T-cell (primary cell): ENCODE data around the gene SPTBN2. TPM values are rescaled to one million over a fixed set of nuclear protein-coding genes. Genes with fewer than 3 reads are reported as not detected.

ENCODE experiments used
- ATAC-seq, 4 experiments: fragments of 200-7000 bp in 3 of 4; fragments of 150-1000 bp in 1 of 4; cut with Tn5 transposase; replicated peaks in 1 of 4; 1 replicate in 3 of 4; 2 replicates in 1 of 4; pipeline ENCODE4 v1.10.0; 2021; ENCODE audit warnings: moderate library complexity in 3 of 4, mild to moderate bottlenecking in 2 of 4, moderate number of reproducible peaks in 1 of 4
- CTCF ChIA-PET, 2 donors: fragments of 300-600 bp; sonication (Branson Sonifier 250); formaldehyde crosslinking; loops; one replicate each; lab custom pipeline; 2022; ENCODE audit warnings: antibody characterized with exemption in 2 of 2; lab: Charles Lee
- POLR2A ChIA-PET, 2 donors: fragments of 300-600 bp; sonication (Branson Sonifier 250); formaldehyde crosslinking; loops; one replicate each; lab custom pipeline; 2022; ENCODE audit warnings: antibody characterized with exemption in 2 of 2; lab: Charles Lee
- DNase-seq, 35 experiments: peaks; one replicate each; pipeline versions ENCODE4 v3.0.0 to v3.0.0-alpha.2; 2013 to 2023
- H3K27ac ChIP-seq: one replicate; pipeline ENCODE4 v1.5.1; 2013; ENCODE audit warnings: low read length
- H3K27me3 ChIP-seq, 2 experiments: replicated peaks in 1 of 2; 1 replicate in 1 of 2; 2 replicates in 1 of 2; pipeline versions ENCODE4 v1.6.1 to v1.7.0; 2013; ENCODE audit warnings: low read length in 1 of 2, mixed read lengths in 1 of 2; ENCODE audit not compliant: control insufficient read depth in 2 of 2, insufficient read depth in 2 of 2; ENCODE audit errors: extremely low read depth in 1 of 2
- H3K36me3 ChIP-seq, 2 donors: 1 replicate in 1 of 2; 2 replicates in 1 of 2; pipeline versions ENCODE4 v1.6.1 to v1.7.0; 2013; ENCODE audit warnings: low read length in 1 of 2; ENCODE audit not compliant: control insufficient read depth in 2 of 2, insufficient read depth in 1 of 2; ENCODE audit errors: extremely low read depth in 1 of 2
- H3K4me1 ChIP-seq, 2 experiments: 1 replicate in 1 of 2; 2 replicates in 1 of 2; pipeline versions ENCODE4 v1.6.1 to v1.7.0; 2013; ENCODE audit warnings: low read length in 2 of 2, mixed read lengths in 1 of 2; ENCODE audit not compliant: insufficient read depth in 2 of 2, control insufficient read depth in 1 of 2; ENCODE audit errors: extremely low read depth in 1 of 2
- H3K4me3 ChIP-seq, 2 donors: 1 replicate in 1 of 2; 2 replicates in 1 of 2; pipeline versions ENCODE4 v1.5.1 to v1.7.0; 2013; ENCODE audit warnings: mild to moderate bottlenecking in 2 of 2, low read length in 1 of 2, moderate library complexity in 1 of 2; ENCODE audit not compliant: control insufficient read depth in 1 of 2; ENCODE audit errors: extremely low read depth in 1 of 2
- H3K9me3 ChIP-seq: 2 replicates; pipeline ENCODE4 v1.7.0; 2013
- H3K27ac Mint-ChIP-seq, 2 donors: one replicate each; pipeline ENCODE4 v1.8.0; 2020 to 2021; ENCODE audit warnings: mild to moderate bottlenecking in 2 of 2, mixed read lengths in 2 of 2
- H3K27me3 Mint-ChIP-seq, 2 donors: one replicate each; pipeline ENCODE4 v1.8.0; 2021 to 2022; ENCODE audit warnings: mixed read lengths in 2 of 2
- H3K36me3 Mint-ChIP-seq: one replicate; pipeline ENCODE4 v1.8.0; 2021; ENCODE audit warnings: mixed read lengths
- H3K4me1 Mint-ChIP-seq, 3 donors: one replicate each; pipeline ENCODE4 v1.8.0; 2020 to 2022; ENCODE audit warnings: mixed read lengths in 3 of 3, mild to moderate bottlenecking in 1 of 3
- H3K4me3 Mint-ChIP-seq, 3 donors: one replicate each; pipeline ENCODE4 v1.8.0; 2020 to 2022; ENCODE audit warnings: mild to moderate bottlenecking in 3 of 3, mixed read lengths in 3 of 3, moderate library complexity in 3 of 3
- H3K9me3 Mint-ChIP-seq, 3 donors: one replicate each; pipeline ENCODE4 v1.8.0; 2020 to 2022; ENCODE audit warnings: mixed read lengths in 3 of 3
- WGBS: methylation state at CpG from one replicate; pipeline ENCODE4 v1.1.5; 2013; ENCODE audit warnings: missing lambda C conversion rate; ENCODE audit not compliant: insufficient coverage; 5-methylcytosine and 5-hydroxymethylcytosine counted together
- total RNA-seq, 35 experiments: library from RNA in 6 of 35; stranded (reverse) in 6 of 35; fragments of 120-200 nt in 1 of 35; gene quantifications; one replicate each; pipeline versions ENCODE4 v1.2.1 to v1.2.4 and lab custom pipeline; 2013 to 2026

Gene SPTBN2
- total RNA-seq, 5 donors from 2014 or later (not counting 1 experiment from before 2014, with no cell fraction given) = 0.13 to 1.1 (median 0.60) TPM; not detected in 1

DNA sequence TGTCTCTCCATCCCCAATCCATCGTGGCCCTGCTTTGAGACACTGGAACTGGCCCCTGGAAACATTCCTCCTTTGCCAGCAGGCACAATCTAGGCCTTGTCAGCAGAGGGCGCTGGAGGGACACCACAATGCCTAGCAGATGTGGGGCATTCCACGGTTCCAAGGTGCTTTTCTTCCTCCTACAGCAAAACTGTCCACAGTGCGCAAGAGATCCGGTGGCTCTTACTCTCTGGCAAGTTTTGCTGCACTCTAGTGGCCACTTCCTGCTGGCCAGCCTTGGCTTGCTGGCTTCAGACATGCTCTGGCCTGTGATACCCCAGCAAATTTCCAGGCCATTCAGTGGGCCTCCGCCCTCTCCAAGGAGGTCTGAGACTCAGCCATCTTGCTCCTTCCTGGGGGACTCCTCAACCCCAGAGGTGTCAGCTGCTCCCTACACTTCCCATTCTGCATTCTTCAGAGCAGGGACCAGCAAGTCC lies 34.2 kb downstream of the SPTBN2 start:
- WGBS = 31% methylated on average over 6 of the region's 6 CpGs

GRCh38 chr11:66694056-66694410 lies 35.0 kb downstream of the SPTBN2 start:
- peaks cover 0 to 2% (median 0%) of the 10 kb centered on the region in 3 donors for H3K4me1 Mint-ChIP-seq
- H3K27me3 Mint-ChIP-seq = peaks cover 0 to 1% of the 10 kb centered on the region in 2 donors
- no peaks in the 10 kb centered on the region for H3K4me1 ChIP-seq
- 85% methylated on average over 13 of the region's 13 CpGs for WGBS
- ChIA-PET CTCF (interaction anchor here in 1 of 2 donors (1.0 kb wide), 1 partner anchor 8 kb away, joined by 4 read pairs; no protein-coding TSS in a partner anchor), POLR2A (interaction anchor here in 1 of 2 donors (0.6 kb wide), 1 partner anchor 59 kb away, joined by 3 read pairs; no protein-coding TSS in a partner anchor)
- H3K27ac ChIP-seq = no peak overlapping the region
- no peaks in the 10 kb centered on the region for H3K9me3 Mint-ChIP-seq
- H3K36me3 Mint-ChIP-seq = no peaks in the 10 kb centered on the region
- peaks cover 0 to 36% of the 10 kb centered on the region in 2 experiments for H3K27me3 ChIP-seq
- H3K4me3 Mint-ChIP-seq = no peak overlapping the region
- H3K9me3 ChIP-seq = no peaks in the 10 kb centered on the region
- H3K36me3 ChIP-seq = no peaks in the 10 kb centered on the region
- no peak for ATAC-seq
- no peak for DNase-seq
- H3K4me3 ChIP-seq = no peak overlapping the region
- no peak overlapping the region for H3K27ac Mint-ChIP-seq

More for the DNA sequence above, 34.2 kb downstream of the SPTBN2 start:
- peaks cover 0 to 1% of the 10 kb centered on the region in 2 donors for H3K27me3 Mint-ChIP-seq
- Histone ChIP-seq H3K9me3 (no peaks in the 10 kb centered on the region), H3K27ac (no peak overlapping the region), H3K4me3 (no peak overlapping the region), H3K4me1 (no peaks in the 10 kb centered on the region), H3K27me3 (peaks cover 0 to 36% of the 10 kb centered on the region in 2 experiments), H3K36me3 (no peaks in the 10 kb centered on the region)
- no peak overlapping the region for H3K4me3 Mint-ChIP-seq
- POLR2A ChIA-PET = no interaction called here
- CTCF ChIA-PET = interaction anchor here in 1 of 2 donors (0.5 kb wide), 1 partner anchor 138 kb away, joined by 3 read pairs; no protein-coding TSS in a partner anchor
- H3K9me3 Mint-ChIP-seq = no peaks in the 10 kb centered on the region
- no peak overlapping the region for H3K27ac Mint-ChIP-seq
- ATAC-seq (peak; percentile 76 to 94 (median 82)), DNase-seq (peak; percentile 57 to 91 (median 78))
- H3K36me3 Mint-ChIP-seq = no peaks in the 10 kb centered on the region
- peaks cover 0 to 2% (median 0%) of the 10 kb centered on the region in 3 donors for H3K4me1 Mint-ChIP-seq

GRCh38 chr11:66693356-66694055 lies 35.5 kb downstream of the SPTBN2 start:
- Mint-ChIP-seq H3K4me1 (peaks cover 0 to 2% (median 0%) of the 10 kb centered on the region in 3 donors), H3K9me3 (no peaks in the 10 kb centered on the region), H3K4me3 (no peak overlapping the region), H3K27me3 (peaks cover 0 to 1% of the 10 kb centered on the region in 2 donors), H3K36me3 (no peaks in the 10 kb centered on the region), H3K27ac (no peak overlapping the region)
- H3K4me3 ChIP-seq = no peak overlapping the region
- no peak overlapping the region for H3K27ac ChIP-seq
- no peaks in the 10 kb centered on the region for H3K4me1 ChIP-seq
- ChIA-PET CTCF (interaction anchor here in 1 of 2 donors (0.8 to 1.0 kb wide), 2 partner anchors 8 to 141 kb away, joined by 3 to 4 read pairs; no protein-coding TSS in a partner anchor), POLR2A (interaction anchor here in 1 of 2 donors (0.6 kb wide), 1 partner anchor 59 kb away, joined by 3 read pairs; no protein-coding TSS in a partner anchor)
- no peak for DNase-seq
- H3K9me3 ChIP-seq = no peaks in the 10 kb centered on the region
- 91% methylated on average over 14 of the region's 15 CpGs for WGBS
- H3K27me3 ChIP-seq = peaks cover 0 to 38% of the 10 kb centered on the region in 2 experiments
- no peaks in the 10 kb centered on the region for H3K36me3 ChIP-seq
- ATAC-seq = no peak

DNA sequence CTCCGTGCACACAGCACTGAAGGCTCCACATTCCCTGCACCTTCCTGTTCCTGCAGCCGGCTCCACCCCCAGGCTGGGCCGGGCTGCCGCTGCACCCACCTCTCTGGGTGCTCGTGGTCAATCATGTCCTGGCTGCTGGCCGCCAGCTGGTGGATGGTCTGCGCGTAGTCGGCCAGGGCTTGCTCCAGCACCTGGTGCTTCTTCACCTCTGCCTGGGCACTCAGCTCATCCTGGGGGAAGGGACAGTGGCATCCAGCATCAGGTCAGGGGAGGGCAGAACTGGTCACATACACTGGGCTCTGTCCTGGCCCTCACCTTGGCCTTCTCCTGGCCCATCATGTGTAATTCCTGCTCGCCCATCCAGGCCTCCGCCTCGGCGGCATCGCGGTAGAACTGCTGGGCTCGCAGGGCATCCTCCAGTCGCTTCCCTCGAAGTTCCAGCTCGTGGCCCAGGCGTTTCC lies 36.1 kb downstream of the SPTBN2 start:
- Mint-ChIP-seq H3K4me1 (peaks cover 0 to 2% (median 0%) of the 10 kb centered on the region in 3 donors), H3K27ac (no peak overlapping the region), H3K9me3 (no peaks in the 10 kb centered on the region), H3K27me3 (peaks cover 0 to 1% of the 10 kb centered on the region in 2 donors), H3K36me3 (no peaks in the 10 kb centered on the region), H3K4me3 (no peak overlapping the region)
- Histone ChIP-seq H3K4me1 (no peaks in the 10 kb centered on the region), H3K27me3 (peaks cover 0 to 40% of the 10 kb centered on the region in 2 experiments), H3K4me3 (no peak overlapping the region), H3K27ac (no peak overlapping the region), H3K9me3 (no peaks in the 10 kb centered on the region), H3K36me3 (no peaks in the 10 kb centered on the region)
- 84% methylated on average over 20 of the region's 20 CpGs for WGBS
- CTCF ChIA-PET = interaction anchor here (0.6 to 0.8 kb wide), 2 partner anchors 139 to 142 kb away, joined by 3 to 5 read pairs; no protein-coding TSS in a partner anchor
- ATAC-seq = no peak
- POLR2A ChIA-PET = no interaction called here
- DNase-seq = no peak

DNA sequence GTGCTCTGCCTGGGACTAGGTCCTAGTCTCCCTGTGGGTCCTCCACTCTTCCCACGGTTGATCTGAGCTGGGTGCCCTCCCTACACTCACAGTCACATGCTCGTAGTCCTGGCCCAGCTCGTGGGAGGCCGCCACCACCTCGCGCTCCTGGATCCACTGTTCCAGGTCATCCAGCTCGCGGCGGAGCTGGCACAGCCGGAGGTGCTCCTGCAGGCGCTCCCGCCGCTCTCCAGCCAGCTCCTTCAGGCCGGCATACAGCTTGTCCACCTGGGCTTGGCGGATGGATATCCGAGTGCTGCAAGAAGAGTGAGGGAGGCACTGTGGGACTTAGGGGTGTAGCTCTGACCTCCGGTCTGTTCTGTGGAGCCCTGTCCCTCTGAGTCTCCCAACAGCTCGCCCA lies 36.6 kb downstream of the SPTBN2 start:
- Mint-ChIP-seq H3K9me3 (no peaks in the 10 kb centered on the region), H3K4me3 (no peak overlapping the region), H3K27ac (no peak overlapping the region), H3K27me3 (peaks cover 0 to 1% of the 10 kb centered on the region in 2 donors), H3K36me3 (no peaks in the 10 kb centered on the region), H3K4me1 (peaks cover 0 to 2% (median 0%) of the 10 kb centered on the region in 3 donors)
- 88% methylated on average over 17 of the region's 18 CpGs for WGBS
- Histone ChIP-seq H3K4me3 (no peak overlapping the region), H3K4me1 (no peaks in the 10 kb centered on the region), H3K27me3 (peaks cover 0 to 40% of the 10 kb centered on the region in 2 experiments), H3K9me3 (no peaks in the 10 kb centered on the region), H3K36me3 (no peaks in the 10 kb centered on the region), H3K27ac (no peak overlapping the region)
- ChIA-PET CTCF (interaction anchor here (0.6 to 0.8 kb wide), 3 partner anchors 140 to 142 kb away, joined by 3 to 6 read pairs (median 5); no protein-coding TSS in a partner anchor), POLR2A (no interaction called here)
- no peak for DNase-seq
- ATAC-seq = no peak

DNA sequence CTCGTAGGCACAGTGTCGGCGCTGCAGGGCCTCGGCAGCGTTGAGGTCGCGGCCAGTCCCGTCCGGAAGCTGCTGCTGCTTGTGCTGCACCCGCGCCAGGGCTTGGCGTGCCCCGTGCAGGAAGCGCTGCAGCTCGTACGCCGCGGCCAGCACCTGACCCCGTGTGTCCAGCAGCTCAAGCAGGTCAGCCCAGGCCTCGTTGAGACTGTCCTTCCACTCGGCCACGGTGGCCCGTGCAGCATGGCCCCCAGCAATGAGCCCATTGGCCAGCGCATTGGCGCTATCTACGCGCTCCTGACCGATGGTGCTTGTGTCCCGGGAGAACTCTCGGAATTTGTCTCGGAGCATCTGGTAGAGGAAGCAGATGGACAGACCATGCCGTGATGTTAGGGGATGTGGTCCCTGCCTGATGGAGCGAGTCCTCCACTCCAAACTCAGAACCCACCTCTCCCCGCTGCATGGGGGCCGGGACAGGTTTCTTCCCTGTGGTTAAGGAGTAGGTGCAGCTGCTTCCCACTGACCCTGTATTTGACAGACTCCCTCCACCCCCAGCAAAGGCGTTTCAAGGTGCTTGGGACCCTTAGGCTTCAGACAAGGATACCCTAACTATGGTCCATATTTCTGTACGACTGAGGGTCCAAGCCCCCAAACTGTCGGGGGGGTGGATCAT lies 37.6 kb downstream of the SPTBN2 start:
- Histone ChIP-seq H3K4me1 (no peaks in the 10 kb centered on the region), H3K9me3 (no peaks in the 10 kb centered on the region), H3K27ac (no peak overlapping the region), H3K36me3 (no peaks in the 10 kb centered on the region), H3K27me3 (peaks cover 0 to 40% of the 10 kb centered on the region in 2 experiments), H3K4me3 (no peak overlapping the region)
- 85% methylated on average over 26 of the region's 38 CpGs for WGBS
- Mint-ChIP-seq H3K4me1 (peaks cover 0 to 2% (median 0%) of the 10 kb centered on the region in 3 donors), H3K27ac (no peak overlapping the region), H3K9me3 (no peaks in the 10 kb centered on the region), H3K27me3 (peaks cover 0 to 1% of the 10 kb centered on the region in 2 donors), H3K4me3 (no peak overlapping the region), H3K36me3 (no peaks in the 10 kb centered on the region)
- DNase-seq = no peak
- ChIA-PET POLR2A (no interaction called here), CTCF (no interaction called here)
- no peak for ATAC-seq
